BE2C (cell line): ENCODE measurements around the gene PHC3.

Experiments used
- DNase-seq: peaks from one replicate; pipeline ENCODE4 v3.0.0-alpha.2; 2020
- H3K27me3 ChIP-seq: fragments of 250-450 bp; sonication (Bioruptor Pico); 2 replicates; pipeline ENCODE4 v1.5.1; 2020; ENCODE audit warnings: mild to moderate bottlenecking
- H3K36me3 ChIP-seq: fragments of 250-450 bp; sonication (Bioruptor Pico); 2 replicates; pipeline ENCODE4 v1.5.1; 2020; ENCODE audit warnings: mild to moderate bottlenecking
- H3K4me1 ChIP-seq: fragments of 250-450 bp; sonication (Bioruptor Pico); 2 replicates; pipeline ENCODE4 v1.5.1; 2020
- H3K4me3 ChIP-seq: 2 replicates; pipeline ENCODE4 v1.5.1; 2011; ENCODE audit warnings: low read depth, low read length
- H3K9me3 ChIP-seq: fragments of 250-450 bp; sonication (Bioruptor Pico); 2 replicates; pipeline ENCODE4 v1.5.1; 2020
- TF ChIP-seq, protein P1 (sequence below): IDR thresholded peaks from 2 replicates; pipeline ENCODE4 v1.5.1; 2012; ENCODE audit warnings: mild to moderate bottlenecking, low read depth, low read length

Gene PHC3

DNA sequence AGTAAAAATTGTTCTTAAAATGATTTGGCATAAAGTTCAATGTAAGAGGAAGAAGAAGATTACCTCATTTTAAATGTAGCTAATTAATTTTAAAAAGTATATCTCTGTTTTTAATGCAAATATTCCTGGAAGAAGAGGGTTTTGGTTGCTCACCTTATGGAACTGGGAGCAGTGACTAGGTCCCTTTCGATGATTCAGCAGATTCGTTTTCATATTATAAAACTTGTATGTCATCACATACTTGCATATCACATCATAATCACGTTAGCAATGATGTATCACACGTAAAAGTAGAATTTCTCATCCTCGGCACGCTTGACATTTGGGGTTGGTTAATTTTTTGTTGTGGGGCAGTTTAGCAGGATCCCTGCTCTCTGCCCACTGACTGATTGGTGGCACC, 96.1 kb downstream of the PHC3 start:
- no peak for DNase-seq
- TF ChIP-seq, protein P1, sequence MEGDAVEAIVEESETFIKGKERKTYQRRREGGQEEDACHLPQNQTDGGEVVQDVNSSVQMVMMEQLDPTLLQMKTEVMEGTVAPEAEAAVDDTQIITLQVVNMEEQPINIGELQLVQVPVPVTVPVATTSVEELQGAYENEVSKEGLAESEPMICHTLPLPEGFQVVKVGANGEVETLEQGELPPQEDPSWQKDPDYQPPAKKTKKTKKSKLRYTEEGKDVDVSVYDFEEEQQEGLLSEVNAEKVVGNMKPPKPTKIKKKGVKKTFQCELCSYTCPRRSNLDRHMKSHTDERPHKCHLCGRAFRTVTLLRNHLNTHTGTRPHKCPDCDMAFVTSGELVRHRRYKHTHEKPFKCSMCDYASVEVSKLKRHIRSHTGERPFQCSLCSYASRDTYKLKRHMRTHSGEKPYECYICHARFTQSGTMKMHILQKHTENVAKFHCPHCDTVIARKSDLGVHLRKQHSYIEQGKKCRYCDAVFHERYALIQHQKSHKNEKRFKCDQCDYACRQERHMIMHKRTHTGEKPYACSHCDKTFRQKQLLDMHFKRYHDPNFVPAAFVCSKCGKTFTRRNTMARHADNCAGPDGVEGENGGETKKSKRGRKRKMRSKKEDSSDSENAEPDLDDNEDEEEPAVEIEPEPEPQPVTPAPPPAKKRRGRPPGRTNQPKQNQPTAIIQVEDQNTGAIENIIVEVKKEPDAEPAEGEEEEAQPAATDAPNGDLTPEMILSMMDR, result no peak
- H3K36me3 ChIP-seq, result peaks cover 18% of the 10 kb centered on the region
- no peaks in the 10 kb centered on the region for H3K4me1 ChIP-seq
- H3K4me3 ChIP-seq, result no peak overlapping the region
- no peaks in the 10 kb centered on the region for H3K27me3 ChIP-seq
- no peaks in the 10 kb centered on the region for H3K9me3 ChIP-seq

- Histone ChIP-seq H3K27me3 (no peaks in the 10 kb centered on the region), H3K4me3 (no peak overlapping the region), H3K4me1 (0 out of 2 replicates have a peak, but pooled peaks cover 3% of the 10 kb centered on the region), H3K9me3 (no peaks in the 10 kb centered on the region), H3K36me3 (peaks cover 10% of the 10 kb centered on the region)
- TF ChIP-seq, protein P1, result no peak
- no peak for DNase-seq
Observed at GRCh38 chr3:170083343-170083742, 98.2 kb downstream of the PHC3 start.

GRCh38 chr3:170081079-170081741, 100.3 kb downstream of the PHC3 start:
- Histone ChIP-seq H3K36me3 (peaks cover 3% of the 10 kb centered on the region), H3K27me3 (no peaks in the 10 kb centered on the region), H3K9me3 (no peaks in the 10 kb centered on the region), H3K4me3 (no peak overlapping the region), H3K4me1 (0 out of 2 replicates have a peak, but pooled peaks cover 3% of the 10 kb centered on the region)
- TF ChIP-seq, protein P1, result no peak
- DNase-seq, result no peak

GRCh38 chr3:170080605-170081004, 100.9 kb downstream of the PHC3 start:
- no peak for DNase-seq

DNA sequence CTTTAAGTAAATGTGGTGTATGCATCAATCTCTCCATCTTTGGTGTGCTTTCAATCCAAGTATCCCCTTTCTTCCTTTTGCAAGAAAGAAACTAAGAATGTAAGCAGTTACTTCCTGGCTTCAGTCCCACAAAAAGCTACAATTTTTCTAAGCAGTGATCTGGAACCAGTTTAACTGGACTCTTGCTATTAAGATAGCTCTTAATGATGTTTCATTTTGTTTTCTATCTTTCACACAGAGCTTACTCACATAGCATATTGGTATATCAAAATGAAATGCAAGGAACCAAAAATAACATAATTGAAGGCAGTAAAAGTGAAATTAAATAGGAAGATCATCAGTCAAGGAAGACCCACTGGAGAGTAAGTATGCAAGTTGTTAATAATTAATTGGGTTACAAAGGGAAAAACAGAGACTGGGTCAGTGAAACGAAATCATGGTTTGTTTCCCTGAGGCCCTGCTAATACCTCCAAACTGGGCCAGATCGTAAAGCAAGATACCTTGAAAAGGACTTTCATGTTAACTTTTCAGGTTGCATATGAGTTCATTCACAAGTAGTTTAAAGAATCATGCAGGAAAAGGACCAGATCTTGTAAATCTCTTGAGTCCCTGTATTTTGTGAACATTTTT, 101.9 kb downstream of the PHC3 start:
- TF ChIP-seq, protein P1, result no peak
- Histone ChIP-seq H3K4me3 (no peak overlapping the region), H3K27me3 (no peaks in the 10 kb centered on the region), H3K9me3 (no peaks in the 10 kb centered on the region), H3K36me3 (no peaks in the 10 kb centered on the region), H3K4me1 (0 out of 2 replicates have a peak, but pooled peaks cover 3% of the 10 kb centered on the region)
- DNase-seq, result no peak

More at GRCh38 chr3:170080605-170081004, 100.9 kb downstream of the PHC3 start:
- 0 out of 2 replicates have a peak, but pooled peaks cover 3% of the 10 kb centered on the region for H3K4me1 ChIP-seq
- TF ChIP-seq, protein P1, result no peak
- no peaks in the 10 kb centered on the region; the same call in 1 of the 2 replicates for H3K36me3 ChIP-seq
- H3K9me3 ChIP-seq, result no peaks in the 10 kb centered on the region
- no peak overlapping the region for H3K4me3 ChIP-seq
- H3K27me3 ChIP-seq, result no peaks in the 10 kb centered on the region

GRCh38 chr3:170078620-170079281, 102.8 kb downstream of the PHC3 start:
- Histone ChIP-seq H3K36me3 (no peaks in the 10 kb centered on the region), H3K9me3 (no peaks in the 10 kb centered on the region), H3K4me3 (no peak overlapping the region), H3K4me1 (0 out of 2 replicates have a peak, but pooled peaks cover 3% of the 10 kb centered on the region), H3K27me3 (no peaks in the 10 kb centered on the region)
- TF ChIP-seq, protein P1, result peak; percentile 42
- peak; percentile 12 for DNase-seq
